Endothelial cell (in vitro differentiated cells): ENCODE measurements around the gene KREMEN1. TPM values are rescaled to one million over a fixed set of nuclear protein-coding genes. Genes with fewer than 3 reads are reported as not detected.

ENCODE experiments used
- DNase-seq: peaks from one replicate; pipeline ENCODE4 v3.0.0; 2021; ENCODE audit warnings: low spot score
- H3K27ac Mint-ChIP-seq: one replicate; pipeline ENCODE4 v1.8.0; 2021; ENCODE audit warnings: mixed read lengths, inconsistent platforms; ENCODE audit not compliant: unreplicated experiment
- H3K27me3 Mint-ChIP-seq: one replicate; pipeline ENCODE4 v1.8.0; 2021; ENCODE audit warnings: mild to moderate bottlenecking, moderate library complexity, mixed read lengths, inconsistent platforms; ENCODE audit not compliant: unreplicated experiment
- H3K36me3 Mint-ChIP-seq: one replicate; pipeline ENCODE4 v1.8.0; 2021; ENCODE audit warnings: mild to moderate bottlenecking, low read depth, mixed read lengths, inconsistent platforms; ENCODE audit not compliant: unreplicated experiment
- H3K4me1 Mint-ChIP-seq: one replicate; pipeline ENCODE4 v1.8.0; 2021; ENCODE audit warnings: mild to moderate bottlenecking, mixed read lengths, inconsistent platforms; ENCODE audit not compliant: unreplicated experiment
- H3K4me3 Mint-ChIP-seq: one replicate; pipeline ENCODE4 v1.8.0; 2021; ENCODE audit warnings: mild to moderate bottlenecking, mixed read lengths, inconsistent platforms; ENCODE audit not compliant: unreplicated experiment
- H3K9me3 Mint-ChIP-seq: one replicate; pipeline ENCODE4 v1.8.0; 2021; ENCODE audit warnings: mixed read lengths, inconsistent platforms; ENCODE audit not compliant: unreplicated experiment
- total RNA-seq: library from RNA; stranded (reverse); fragmentation: NEBNext Ultra II Directional; extraction: Animal tissue kit (Norgen Biotek cat#: 25700); gene quantifications from one replicate; pipeline ENCODE4 v1.2.1, GENCODE V29; 2021; ENCODE audit not compliant: unreplicated experiment
- TF ChIP-seq, protein P1 (sequence below): fragments of 200-600 bp; sonication (generic); IDR thresholded peaks from one replicate; pipeline ENCODE4 v1.5.0; 2021; ENCODE audit warnings: antibody characterized with exemption; ENCODE audit not compliant: unreplicated experiment

Gene KREMEN1
- total RNA-seq, 1 donor from 2014 or later = 3.1 TPM

DNA sequence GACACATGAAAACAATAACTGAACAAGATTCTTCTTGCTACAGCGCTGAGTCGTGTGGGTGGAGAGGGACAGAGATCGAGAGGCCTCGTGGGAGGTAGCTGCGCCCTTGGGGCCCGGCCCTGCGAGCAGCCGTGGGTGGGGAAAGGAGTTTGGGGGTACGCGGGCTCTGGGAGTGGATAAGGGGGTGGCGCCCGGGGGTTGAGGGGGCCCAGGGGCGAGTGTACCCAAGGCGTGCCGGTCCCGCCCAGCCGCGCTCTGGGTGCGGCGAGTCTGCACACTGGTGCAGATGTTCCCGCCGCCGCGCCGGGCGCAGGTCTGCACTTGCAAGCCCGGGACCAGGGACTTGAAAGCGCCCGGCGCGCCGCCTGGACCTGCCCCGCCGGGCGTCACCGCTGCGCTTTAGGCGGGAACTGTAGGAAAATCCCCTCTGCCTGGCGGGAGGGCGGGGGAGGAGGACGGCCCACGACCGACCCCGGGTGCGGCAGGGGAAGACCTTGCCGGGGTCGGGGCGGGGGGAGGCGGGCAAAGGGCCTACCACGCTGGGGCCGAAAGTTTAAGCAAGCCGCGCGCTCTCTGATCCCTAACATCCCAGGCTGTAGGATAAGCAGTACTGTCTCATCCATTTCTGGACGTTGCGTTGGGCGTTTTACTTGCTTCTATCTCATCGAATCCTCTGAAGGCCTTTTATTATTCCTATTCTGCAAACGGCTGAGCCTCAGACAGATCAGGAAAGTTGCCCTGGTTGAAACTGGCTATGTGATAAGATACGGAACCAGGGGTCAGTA is 1.4 kb upstream of the KREMEN1 start:
- Mint-ChIP-seq H3K9me3 (no peaks in the 10 kb centered on the region), H3K4me3 (peak overlapping the region; percentile 87), H3K36me3 (no peaks in the 10 kb centered on the region), H3K27ac (no peak overlapping the region), H3K27me3 (peaks cover 7% of the 10 kb centered on the region), H3K4me1 (peaks cover 10% of the 10 kb centered on the region)
- TF ChIP-seq, protein P1, sequence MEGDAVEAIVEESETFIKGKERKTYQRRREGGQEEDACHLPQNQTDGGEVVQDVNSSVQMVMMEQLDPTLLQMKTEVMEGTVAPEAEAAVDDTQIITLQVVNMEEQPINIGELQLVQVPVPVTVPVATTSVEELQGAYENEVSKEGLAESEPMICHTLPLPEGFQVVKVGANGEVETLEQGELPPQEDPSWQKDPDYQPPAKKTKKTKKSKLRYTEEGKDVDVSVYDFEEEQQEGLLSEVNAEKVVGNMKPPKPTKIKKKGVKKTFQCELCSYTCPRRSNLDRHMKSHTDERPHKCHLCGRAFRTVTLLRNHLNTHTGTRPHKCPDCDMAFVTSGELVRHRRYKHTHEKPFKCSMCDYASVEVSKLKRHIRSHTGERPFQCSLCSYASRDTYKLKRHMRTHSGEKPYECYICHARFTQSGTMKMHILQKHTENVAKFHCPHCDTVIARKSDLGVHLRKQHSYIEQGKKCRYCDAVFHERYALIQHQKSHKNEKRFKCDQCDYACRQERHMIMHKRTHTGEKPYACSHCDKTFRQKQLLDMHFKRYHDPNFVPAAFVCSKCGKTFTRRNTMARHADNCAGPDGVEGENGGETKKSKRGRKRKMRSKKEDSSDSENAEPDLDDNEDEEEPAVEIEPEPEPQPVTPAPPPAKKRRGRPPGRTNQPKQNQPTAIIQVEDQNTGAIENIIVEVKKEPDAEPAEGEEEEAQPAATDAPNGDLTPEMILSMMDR = no peak
- peak; percentile 45 for DNase-seq

- H3K27ac Mint-ChIP-seq = no peak overlapping the region
- TF ChIP-seq, protein P1 = no peak
- H3K27me3 Mint-ChIP-seq = peaks cover 5% of the 10 kb centered on the region
- H3K4me1 Mint-ChIP-seq = peaks cover 10% of the 10 kb centered on the region
- H3K4me3 Mint-ChIP-seq = peak overlapping the region; percentile 87
- H3K9me3 Mint-ChIP-seq = no peaks in the 10 kb centered on the region
- peak; percentile 83 for DNase-seq
- H3K36me3 Mint-ChIP-seq = no peaks in the 10 kb centered on the region
These were observed 449 bp upstream of the KREMEN1 start for GRCh38 chr22:29072193-29072978.

- H3K36me3 Mint-ChIP-seq = no peaks in the 10 kb centered on the region
These were observed 912 bp downstream of the KREMEN1 start for GRCh38 chr22:29073618-29074275.

GRCh38 chr22:29074276-29074772 is 1.5 kb downstream of the KREMEN1 start:
- no peak overlapping the region for H3K27ac Mint-ChIP-seq
- DNase-seq = no peak
- H3K36me3 Mint-ChIP-seq = no peaks in the 10 kb centered on the region
- peaks cover 4% of the 10 kb centered on the region for H3K27me3 Mint-ChIP-seq
- TF ChIP-seq, protein P1 = no peak
- H3K9me3 Mint-ChIP-seq = no peaks in the 10 kb centered on the region
- H3K4me3 Mint-ChIP-seq = peak overlapping the region; percentile 13
- peaks cover 10% of the 10 kb centered on the region for H3K4me1 Mint-ChIP-seq

More at GRCh38 chr22:29073618-29074275, 912 bp downstream of the KREMEN1 start:
- DNase-seq = peak; percentile 54
- H3K27ac Mint-ChIP-seq = no peak overlapping the region
- no peaks in the 10 kb centered on the region for H3K9me3 Mint-ChIP-seq
- peaks cover 4% of the 10 kb centered on the region for H3K27me3 Mint-ChIP-seq
- TF ChIP-seq, protein P1 = no peak
- H3K4me1 Mint-ChIP-seq = peaks cover 10% of the 10 kb centered on the region
- no peak overlapping the region for H3K4me3 Mint-ChIP-seq
